BLaER1 (cell line): Measurements from ENCODE around the gene SPG7.

ENCODE experiments used
- H3K27ac ChIP-seq: shearing (Covaris generic); formaldehyde crosslinking; 2 replicates; pipeline ENCODE4 v1.8.1; 2022
- H3K27me3 ChIP-seq: shearing (Covaris generic); formaldehyde crosslinking; 2 replicates; pipeline ENCODE4 v1.8.1; 2022
- H3K36me3 ChIP-seq: shearing (Covaris generic); formaldehyde crosslinking; 2 replicates; pipeline ENCODE4 v1.8.1; 2022
- H3K4me1 ChIP-seq: shearing (Covaris generic); formaldehyde crosslinking; 2 replicates; pipeline ENCODE4 v1.8.1; 2022
- H3K4me2 ChIP-seq: shearing (Covaris generic); formaldehyde crosslinking; 2 replicates; pipeline ENCODE4 v1.8.1; 2022
- H3K4me3 ChIP-seq: shearing (Covaris generic); formaldehyde crosslinking; 2 replicates; pipeline ENCODE4 v1.8.1; 2022
- H3K9ac ChIP-seq: shearing (Covaris generic); formaldehyde crosslinking; 2 replicates; pipeline ENCODE4 v1.8.1; 2022
- H3K9me3 ChIP-seq: shearing (Covaris generic); formaldehyde crosslinking; 2 replicates; pipeline ENCODE4 v1.8.1; 2022
- H4K20me1 ChIP-seq: shearing (Covaris generic); formaldehyde crosslinking; 2 replicates; pipeline ENCODE4 v1.8.1; 2022
- Cebpa-rat ChIP-seq: shearing (Covaris generic); IDR thresholded peaks from 2 replicates; pipeline ENCODE4 v1.8.1; 2022

The SPG7 gene

GRCh38 chr16:89484041-89484501 lies 24.1 kb upstream of the SPG7 start:
- no peaks in the 10 kb centered on the region for H3K27me3 ChIP-seq
- no peaks in the 10 kb centered on the region for H3K9me3 ChIP-seq
- peak overlapping the region; percentile 93 for H3K4me2 ChIP-seq
- H3K36me3 ChIP-seq = peaks cover 42% of the 10 kb centered on the region
- H3K4me1 ChIP-seq = peaks cover 98% of the 10 kb centered on the region
- peak overlapping the region; percentile 18; the same call in 1 of the 2 replicates for H3K9ac ChIP-seq
- no peak overlapping the region; the same call in 1 of the 2 replicates for H3K27ac ChIP-seq
- H4K20me1 ChIP-seq = peaks cover 100% of the 10 kb centered on the region
- TF ChIP-seq Cebpa-rat = no peak
- H3K4me3 ChIP-seq = no peak overlapping the region

- no peaks in the 10 kb centered on the region for H3K9me3 ChIP-seq
- H3K36me3 ChIP-seq = peaks cover 42% of the 10 kb centered on the region
- no peaks in the 10 kb centered on the region for H3K27me3 ChIP-seq
- no peak overlapping the region; the same call in 1 of the 2 replicates for H3K27ac ChIP-seq
- peaks cover 90% of the 10 kb centered on the region for H4K20me1 ChIP-seq
- peak overlapping the region; percentile 93 for H3K4me2 ChIP-seq
- TF ChIP-seq Cebpa-rat = no peak
- H3K9ac ChIP-seq = peak overlapping the region; percentile 21; the same call in 1 of the 2 replicates
- peaks cover 87% of the 10 kb centered on the region for H3K4me1 ChIP-seq
- H3K4me3 ChIP-seq = no peak overlapping the region
Measured at GRCh38 chr16:89484923-89485679, 23.1 kb upstream of the SPG7 start.

- Histone ChIP-seq H3K9me3 (no peaks in the 10 kb centered on the region), H3K27ac (peak overlapping the region; percentile 39; the same call in 1 of the 2 replicates), H3K36me3 (peaks cover 38% of the 10 kb centered on the region), H3K4me1 (peaks cover 81% of the 10 kb centered on the region), H3K4me3 (no peak overlapping the region), H3K27me3 (no peaks in the 10 kb centered on the region), H3K4me2 (peak overlapping the region; percentile 93), H3K9ac (peak overlapping the region; percentile 36; the same call in 1 of the 2 replicates), H4K20me1 (peaks cover 83% of the 10 kb centered on the region)
- no peak for TF ChIP-seq Cebpa-rat
Measured at GRCh38 chr16:89485701-89486246, 22.4 kb upstream of the SPG7 start.

- peak overlapping the region; percentile 93 for H3K4me2 ChIP-seq
- H3K9me3 ChIP-seq = no peaks in the 10 kb centered on the region
- H3K9ac ChIP-seq = peak overlapping the region; percentile 99
- peak overlapping the region; percentile 99 for H3K27ac ChIP-seq
- peak overlapping the region; percentile 86 for H3K4me3 ChIP-seq
- no peaks in the 10 kb centered on the region for H3K27me3 ChIP-seq
- TF ChIP-seq Cebpa-rat = peak; percentile 94
- peaks cover 18% of the 10 kb centered on the region; the same call in 1 of the 2 replicates for H3K36me3 ChIP-seq
- H4K20me1 ChIP-seq = peaks cover 73% of the 10 kb centered on the region
- peaks cover 70% of the 10 kb centered on the region for H3K4me1 ChIP-seq
Measured at GRCh38 chr16:89489040-89489897, 18.9 kb upstream of the SPG7 start.

GRCh38 chr16:89489898-89490438 lies 18.2 kb upstream of the SPG7 start:
- TF ChIP-seq Cebpa-rat = no peak
- Histone ChIP-seq H3K4me2 (no peak overlapping the region), H3K36me3 (peaks cover 25% of the 10 kb centered on the region; the same call in 1 of the 2 replicates), H3K27ac (peak overlapping the region; percentile 99), H4K20me1 (peaks cover 73% of the 10 kb centered on the region), H3K4me1 (peaks cover 63% of the 10 kb centered on the region), H3K4me3 (peak overlapping the region; percentile 86), H3K9me3 (no peaks in the 10 kb centered on the region), H3K9ac (peak overlapping the region; percentile 99), H3K27me3 (no peaks in the 10 kb centered on the region)

- Histone ChIP-seq H3K4me3 (peak within 1 kb of the TSS; percentile 86), H3K9ac (peak within 1 kb of the TSS; percentile 99), H3K27me3 (no peaks in the 10 kb centered on the region), H3K4me1 (peaks cover 56% of the 10 kb centered on the region), H3K4me2 (peak within 1 kb of the TSS; percentile 97), H3K9me3 (no peaks in the 10 kb centered on the region), H3K36me3 (peaks cover 28% of the 10 kb centered on the region; the same call in 1 of the 2 replicates), H4K20me1 (peaks cover 72% of the 10 kb centered on the region), H3K27ac (peak within 1 kb of the TSS; percentile 99)
- no peak for TF ChIP-seq Cebpa-rat
Measured at GRCh38 chr16:89490439-89491237, 17.6 kb upstream of the SPG7 start, which contains the start of gene ANKRD11. Gene ANKRD11 (minus strand): TSS chr16:89490561. CDS start chr16:89317019, 173,542 bp downstream.

GRCh38 chr16:89491238-89491869 lies 16.8 kb upstream of the SPG7 start:
- Histone ChIP-seq H3K9ac (peak overlapping the region; percentile 95), H3K4me2 (peak overlapping the region; percentile 97), H3K4me3 (peak overlapping the region; percentile 86), H3K9me3 (no peaks in the 10 kb centered on the region), H3K4me1 (peaks cover 49% of the 10 kb centered on the region), H3K36me3 (peaks cover 23% of the 10 kb centered on the region; the same call in 1 of the 2 replicates), H3K27ac (peak overlapping the region; percentile 91), H3K27me3 (no peaks in the 10 kb centered on the region), H4K20me1 (peaks cover 65% of the 10 kb centered on the region)
- no peak for TF ChIP-seq Cebpa-rat

GRCh38 chr16:89491974-89492687 lies 16.1 kb upstream of the SPG7 start:
- peak overlapping the region; percentile 91; the same call in 1 of the 2 replicates for H3K27ac ChIP-seq
- peaks cover 41% of the 10 kb centered on the region for H3K4me1 ChIP-seq
- no peak for TF ChIP-seq Cebpa-rat
- H3K4me3 ChIP-seq = peak overlapping the region; percentile 86
- peaks cover 57% of the 10 kb centered on the region for H4K20me1 ChIP-seq
- no peaks in the 10 kb centered on the region for H3K9me3 ChIP-seq
- peak overlapping the region; percentile 95 for H3K9ac ChIP-seq
- peaks cover 16% of the 10 kb centered on the region; the same call in 1 of the 2 replicates for H3K36me3 ChIP-seq
- peak overlapping the region; percentile 97 for H3K4me2 ChIP-seq
- no peaks in the 10 kb centered on the region for H3K27me3 ChIP-seq
